T-helper 2 cell treated with Interferon-gamma antibody and Interleukin-4, amounts not matched to agents 100 ng/mL and 5 ng/mL, for 36 hours (primary cell): ENCODE results near the gene DTNB. TPM values are rescaled to one million over a fixed set of nuclear protein-coding genes. Genes with fewer than 3 reads are reported as not detected.
"Not testable (repeated sequence)": the region's sequence is repeated elsewhere in the genome, so short reads cannot be mapped to it uniquely, and the experiment has no call there.

Experiments used
- intact Hi-C: fragments of 100-400 bp; cut with micrococcal nuclease; formaldehyde crosslinking; loops from one replicate; pipeline ENCODE4 v1.15.1; 2023
- total RNA-seq: library from RNA; stranded (reverse); gene quantifications from 2 replicates; pipeline ENCODE4 v1.2.3, GENCODE V29; 2022

DTNB gene
- total RNA-seq, 1 donor from 2014 or later = 24.7 TPM

GRCh38 chr2:25549571-25549970, 123.8 kb downstream of the DTNB start:
- intact Hi-C loops = not testable (repeated sequence)

GRCh38 chr2:25548601-25549000, 124.8 kb downstream of the DTNB start:
- intact Hi-C loops = no loop called here

- intact Hi-C loops = no loop called here
These were observed 126.5 kb downstream of the DTNB start for GRCh38 chr2:25546852-25547251.

GRCh38 chr2:25545899-25546298, 127.5 kb downstream of the DTNB start:
- intact Hi-C loops = no loop called here

- intact Hi-C loops = no loop called here
These were observed 128.9 kb downstream of the DTNB start for GRCh38 chr2:25544445-25544844.

- intact Hi-C loops = no loop called here
These were observed 129.4 kb downstream of the DTNB start for GRCh38 chr2:25543939-25544338.

- intact Hi-C loops = no loop called here
These were observed 132.0 kb downstream of the DTNB start for GRCh38 chr2:25541378-25541777.

GRCh38 chr2:25539136-25539535, 134.2 kb downstream of the DTNB start:
- intact Hi-C loops = no loop called here

- intact Hi-C loops = no loop called here
These were observed 135.9 kb downstream of the DTNB start for GRCh38 chr2:25537526-25537925.

GRCh38 chr2:25535411-25536289, 137.7 kb downstream of the DTNB start:
- intact Hi-C loops = not testable (repeated sequence)

GRCh38 chr2:25534937-25535336, 138.4 kb downstream of the DTNB start:
- intact Hi-C loops = not testable (repeated sequence)

- intact Hi-C loops = no loop called here
These were observed 138.9 kb downstream of the DTNB start for GRCh38 chr2:25534455-25534854.

- intact Hi-C loops = not testable (repeated sequence)
These were observed 139.6 kb downstream of the DTNB start for GRCh38 chr2:25533771-25534170.

- intact Hi-C loops = no loop called here
These were observed 140.9 kb downstream of the DTNB start for GRCh38 chr2:25532521-25532920.

- intact Hi-C loops = no loop called here
These were observed 144.3 kb downstream of the DTNB start for GRCh38 chr2:25529034-25529433.

GRCh38 chr2:25528173-25528572, 145.2 kb downstream of the DTNB start:
- intact Hi-C loops = no loop called here

- intact Hi-C loops = no loop called here
These were observed 148.9 kb downstream of the DTNB start for GRCh38 chr2:25524507-25524906.

- intact Hi-C loops = loop anchor here (2.0 kb wide), 2 partner anchors 44 to 70 kb away; no protein-coding TSS in a partner anchor
These were observed 150.3 kb downstream of the DTNB start for GRCh38 chr2:25523060-25523459.

- intact Hi-C loops = loop anchor here (1.0 to 2.0 kb wide), 7 partner anchors 36 to 213 kb away; no protein-coding TSS in a partner anchor
These were observed 151.6 kb downstream of the DTNB start for GRCh38 chr2:25521665-25522387.

- intact Hi-C loops = no loop called here
These were observed 152.3 kb downstream of the DTNB start for GRCh38 chr2:25521126-25521525.

GRCh38 chr2:25517701-25518100, 155.7 kb downstream of the DTNB start:
- intact Hi-C loops = no loop called here

- intact Hi-C loops = no loop called here
These were observed 159.2 kb downstream of the DTNB start for GRCh38 chr2:25514043-25514637.
